Activated CD4-positive, alpha-beta T cell treated with anti-CD3 and anti-CD28 coated beads, Interleukin-2, amount 50 U/mL, for 48 hours (primary cell): ENCODE results near the gene DAZL.
"Not testable (repeated sequence)": the region's sequence is repeated elsewhere in the genome, so short reads cannot be mapped to it uniquely, and the experiment has no call there.

Experiments
- DNase-seq, 2 experiments: peaks; one replicate each; pipeline ENCODE4 v3.0.0-alpha.2; 2020

The DAZL gene

GRCh38 chr3:16604887-16605602 is at the start of gene DAZL:
TSS of gene DAZL (minus strand) at chr3:16605423. CDS start at chr3:16605205, 218 bp downstream.
- no peak for DNase-seq

- no peak for DNase-seq
Measured at GRCh38 chr3:16654976-16655375, 49.8 kb upstream of the DAZL start.

DNA sequence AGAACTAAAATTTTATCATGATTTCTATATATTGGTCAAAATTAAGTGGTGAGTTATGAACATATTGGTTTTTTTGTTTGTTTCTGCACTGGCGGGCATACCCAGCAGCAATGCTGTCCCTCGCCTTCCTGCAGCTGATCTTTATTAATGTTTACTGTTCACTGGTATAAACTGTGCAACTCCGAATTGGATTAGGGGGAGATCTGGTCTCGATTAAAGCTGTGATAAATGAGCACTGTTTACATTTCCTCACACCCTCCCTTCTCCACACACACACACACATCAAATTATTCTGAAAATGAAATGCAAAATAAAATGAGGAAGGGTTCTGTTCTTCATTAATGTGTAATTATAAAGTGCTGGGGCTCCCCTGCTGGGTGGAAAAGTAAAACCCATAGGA is 48.5 kb upstream of the DAZL start:
- DNase-seq: no peak

- DNase-seq: no peak
Measured at GRCh38 chr3:16647668-16648067, 42.4 kb upstream of the DAZL start.

- no peak for DNase-seq
Measured at GRCh38 chr3:16639806-16640205, 34.6 kb upstream of the DAZL start.

DNA sequence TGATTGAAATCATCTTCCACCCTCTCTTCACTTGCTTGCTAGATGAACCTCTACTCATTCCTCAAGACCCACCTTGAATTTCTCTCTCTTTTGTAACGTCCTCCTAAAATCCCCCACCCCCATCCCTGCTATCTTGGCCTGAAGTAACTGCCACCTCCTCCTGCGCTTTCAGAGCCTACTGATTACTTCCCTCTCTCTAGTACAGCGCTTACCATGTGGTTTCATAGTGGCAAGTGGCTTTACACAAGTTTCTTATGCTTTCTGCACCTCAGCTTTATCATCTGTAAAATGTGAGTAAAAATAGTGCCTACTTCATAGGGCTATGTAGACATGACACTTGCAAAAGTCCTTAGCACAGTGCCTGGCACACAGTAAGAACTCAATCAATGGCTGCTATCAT is 28.7 kb upstream of the DAZL start:
- no peak for DNase-seq

DNA sequence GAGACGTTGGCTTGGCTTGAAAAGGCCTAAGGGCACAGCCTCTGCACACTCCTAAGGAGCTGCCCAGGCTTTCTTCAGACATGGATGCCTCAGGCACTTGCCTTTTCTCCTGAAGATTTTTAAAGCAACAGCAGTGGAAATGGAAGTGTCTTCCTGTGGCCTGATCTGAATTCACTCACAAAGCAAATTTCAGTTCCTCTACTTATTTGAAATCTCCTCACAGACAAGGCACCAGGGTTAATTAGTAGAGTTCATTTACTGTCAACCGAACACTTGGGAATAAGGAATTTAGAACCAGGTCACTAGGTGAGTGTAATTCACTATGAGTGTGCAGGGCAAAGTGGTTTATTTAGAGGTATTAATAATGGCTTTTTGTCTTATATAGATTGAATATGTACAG is 27.2 kb upstream of the DAZL start:
- no peak for DNase-seq

DNA sequence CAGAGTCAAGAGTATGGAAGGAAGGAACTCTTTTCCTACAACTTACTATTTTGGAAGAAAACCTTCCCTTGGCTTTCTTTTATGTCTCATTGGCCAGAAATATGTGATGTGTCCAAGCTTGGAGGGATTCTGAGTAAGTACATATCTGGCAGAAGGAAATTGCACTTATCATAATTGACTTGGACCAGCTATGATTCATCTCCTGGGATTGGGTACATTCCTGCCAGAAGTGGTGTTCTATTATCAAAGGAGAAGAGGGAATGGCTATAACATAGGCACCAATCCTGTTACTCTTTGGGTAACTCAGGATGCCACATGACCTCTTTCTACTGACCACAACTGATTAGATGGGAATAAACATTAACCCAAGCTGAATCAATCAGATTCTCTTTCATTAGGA is 13.5 kb upstream of the DAZL start:
- DNase-seq: no peak

- DNase-seq: not testable (repeated sequence)
Measured at GRCh38 chr3:16617155-16617554, 11.9 kb upstream of the DAZL start.

- DNase-seq: no peak
Measured at GRCh38 chr3:16616083-16616482, 10.9 kb upstream of the DAZL start.

GRCh38 chr3:16614033-16615031 is 9.1 kb upstream of the DAZL start:
- no peak for DNase-seq

DNA sequence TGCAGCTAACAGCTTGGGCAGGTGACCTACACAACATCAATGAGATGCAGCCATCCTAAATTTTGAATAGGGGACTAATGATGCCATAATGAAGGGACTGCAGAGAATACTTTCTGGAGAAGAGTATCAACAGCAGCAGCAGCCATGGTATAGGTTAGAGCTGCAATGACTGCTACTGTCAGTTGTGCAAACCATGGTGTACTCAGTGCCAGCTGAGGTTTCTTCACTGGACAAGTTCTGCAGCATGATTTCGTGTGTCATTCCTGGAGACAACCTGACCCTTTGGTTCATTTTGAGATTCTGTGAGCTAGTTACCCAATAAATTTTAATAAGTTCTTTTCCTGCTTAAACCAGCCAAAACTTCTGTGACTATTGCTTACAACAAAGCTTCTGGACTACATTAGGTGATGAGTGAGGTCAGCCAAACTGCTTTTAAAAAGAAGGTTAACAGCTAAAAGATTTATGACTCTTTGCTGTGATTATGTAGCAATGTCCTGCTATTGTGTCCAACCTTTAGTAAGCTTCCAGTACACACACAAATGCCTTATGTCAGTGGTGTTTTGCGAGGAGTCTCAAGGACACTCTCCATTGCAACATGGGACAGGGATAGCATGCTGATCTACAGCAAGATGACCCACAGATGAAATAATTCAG is 4.8 kb upstream of the DAZL start:
- no peak for DNase-seq

DNA sequence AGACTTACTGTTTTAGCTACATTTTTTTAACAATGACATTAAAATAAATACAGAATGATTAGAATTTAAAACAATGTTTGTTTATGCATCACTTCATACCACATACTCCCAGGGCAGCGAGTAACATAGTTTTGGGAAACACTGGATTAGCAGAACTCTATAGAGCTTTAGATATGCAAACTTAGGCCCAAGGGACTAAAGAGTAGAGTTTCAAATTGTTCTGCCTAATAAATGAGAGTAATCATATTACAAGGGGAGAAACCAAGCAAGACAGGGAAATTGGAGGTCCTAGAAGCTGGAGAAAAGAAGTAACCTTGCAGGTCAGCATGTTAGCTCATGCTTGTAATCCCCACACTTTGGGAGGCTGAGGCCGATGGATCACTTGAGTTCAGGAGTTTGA is 3.6 kb upstream of the DAZL start:
- no peak for DNase-seq

GRCh38 chr3:16607718-16608117 is 2.5 kb upstream of the DAZL start:
- DNase-seq: no peak

- DNase-seq: no peak
Measured at GRCh38 chr3:16606398-16606797, 1.2 kb upstream of the DAZL start.

- DNase-seq: no peak
Measured at GRCh38 chr3:16605966-16606365, 743 bp upstream of the DAZL start.

DNA sequence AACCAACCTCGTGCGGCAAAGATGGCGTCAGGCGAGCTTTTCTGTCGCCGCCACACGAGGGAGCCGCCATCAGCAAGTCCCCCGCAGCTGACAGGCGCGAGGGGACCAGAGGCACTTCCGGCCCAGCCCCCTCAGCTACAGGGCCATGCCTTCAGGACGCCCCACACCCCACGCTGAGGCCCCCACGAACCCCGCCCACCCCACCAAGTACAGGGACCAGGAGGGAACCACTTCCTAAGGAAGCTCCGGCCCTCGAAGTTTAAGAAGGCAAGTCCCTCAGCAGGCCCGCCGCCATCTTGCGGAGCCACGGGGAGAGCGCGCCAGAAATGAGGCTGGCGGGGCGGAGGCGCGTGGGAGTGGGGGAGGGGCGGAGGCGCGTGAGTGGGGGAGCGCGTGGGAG is 790 bp downstream of the DAZL start:
- no peak for DNase-seq

- DNase-seq: no peak
Measured at GRCh38 chr3:16601537-16602005, 3.7 kb downstream of the DAZL start.

GRCh38 chr3:16600780-16601536 is 4.3 kb downstream of the DAZL start:
- DNase-seq: peak; percentile 85 to 87

DNA sequence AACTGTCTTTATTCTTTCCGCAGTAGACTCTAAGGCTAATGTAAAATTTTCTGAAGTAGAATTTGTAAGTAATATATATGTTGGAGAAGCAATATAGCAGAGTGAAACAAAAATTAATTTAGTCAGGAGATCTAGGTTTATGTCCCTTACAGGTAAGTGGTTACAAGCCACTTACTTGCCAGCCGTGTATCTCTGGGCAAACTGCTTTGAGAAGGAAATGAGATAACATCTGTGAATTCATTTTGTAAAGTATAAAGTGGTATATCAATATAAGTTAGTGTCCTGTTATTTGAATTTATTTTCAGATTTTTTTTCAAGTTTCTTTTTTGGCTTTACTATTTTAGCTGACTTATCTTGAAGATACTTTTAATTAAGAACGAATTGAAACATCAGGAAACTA is 5.5 kb downstream of the DAZL start:
- no peak for DNase-seq

- DNase-seq: peak in 1 of 2 experiments; percentile 35
Measured at GRCh38 chr3:16596352-16597032, 8.7 kb downstream of the DAZL start.

DNA sequence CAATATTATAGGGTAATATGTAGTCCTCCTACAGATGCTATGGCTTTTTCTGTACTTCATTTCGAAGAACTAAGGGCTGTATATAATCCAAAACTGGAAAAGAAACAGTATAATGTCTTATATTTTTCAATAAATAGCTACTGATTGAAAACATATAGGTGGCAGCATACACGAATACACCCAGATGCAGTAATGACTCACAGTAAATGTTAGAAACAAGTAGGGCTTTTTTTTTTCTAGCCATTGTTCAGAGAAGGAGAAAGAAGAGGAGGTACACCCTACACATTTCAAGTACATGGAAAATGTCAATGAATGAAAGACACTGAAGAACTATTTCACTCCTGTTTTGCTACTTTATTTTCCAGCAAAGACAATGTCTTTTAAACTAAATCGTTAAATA is 9.4 kb downstream of the DAZL start:
- DNase-seq: no peak
